Karpas-422 (cell line): ENCODE results near the gene IRAK4. TPM values are rescaled to one million over a fixed set of nuclear protein-coding genes. Genes with fewer than 3 reads are reported as not detected.
"Not testable (repeated sequence)": the region's sequence is repeated elsewhere in the genome, so short reads cannot be mapped to it uniquely, and the experiment has no call there.

ENCODE experiments used
- DNase-seq: peaks from one replicate; pipeline ENCODE4 v3.0.0-alpha.2; 2015
- H2AFZ ChIP-seq: fragments of 200-600 bp; sonication (generic); 2 replicates; pipeline ENCODE4 v1.6.1; 2014; ENCODE audit warnings: antibody characterized with exemption, low read length, mixed read lengths
- H3K27ac ChIP-seq: fragments of 200-600 bp; sonication (generic); 2 replicates; pipeline ENCODE4 v1.5.1; 2014; ENCODE audit warnings: mild to moderate bottlenecking, low read length, moderate library complexity
- H3K27me3 ChIP-seq: fragments of 200-600 bp; sonication (generic); 2 replicates; pipeline ENCODE4 v1.6.1; 2014; ENCODE audit warnings: low read length, mixed read lengths
- H3K36me3 ChIP-seq: fragments of 200-600 bp; sonication (generic); 2 replicates; pipeline ENCODE4 v1.6.1; 2014; ENCODE audit warnings: low read length, mixed read lengths; ENCODE audit not compliant: insufficient read depth
- H3K4me1 ChIP-seq: fragments of 200-600 bp; sonication (generic); 2 replicates; pipeline ENCODE4 v1.6.1; 2014; ENCODE audit warnings: mild to moderate bottlenecking, low read length, mixed read lengths
- H3K4me2 ChIP-seq: fragments of 200-600 bp; sonication (generic); 2 replicates; pipeline ENCODE4 v1.6.1; 2014; ENCODE audit warnings: low read length, low read depth, mild to moderate bottlenecking; ENCODE audit not compliant: poor library complexity, severe bottlenecking
- H3K4me3 ChIP-seq: fragments of 200-600 bp; sonication (generic); 2 replicates; pipeline ENCODE4 v1.5.1; 2014; ENCODE audit warnings: mild to moderate bottlenecking, antibody characterized with exemption, low read length, mixed read lengths
- H3K79me2 ChIP-seq: fragments of 200-600 bp; sonication (generic); 2 replicates; pipeline ENCODE4 v1.6.1; 2014; ENCODE audit warnings: mild to moderate bottlenecking, low read length, mixed read lengths
- H3K9ac ChIP-seq: fragments of 200-600 bp; sonication (generic); 2 replicates; pipeline ENCODE4 v1.6.0; 2014; ENCODE audit warnings: low read length
- H3K9me2 ChIP-seq: fragments of 200-600 bp; sonication (generic), shearing (Covaris generic); replicated peaks from 2 replicates; pipeline ENCODE4 v1.6.0; 2014; ENCODE audit warnings: mild to moderate bottlenecking, low read length, moderate library complexity; ENCODE audit not compliant: insufficient read depth
- H3K9me3 ChIP-seq: fragments of 300-700, 200-600 bp; sonication (generic); 2 replicates; pipeline ENCODE4 v1.6.1; 2014; ENCODE audit warnings: low read length, mixed read lengths
- H4K20me1 ChIP-seq: fragments of 200-600 bp; sonication (generic); 2 replicates; pipeline ENCODE4 v1.6.1; 2014; ENCODE audit warnings: mild to moderate bottlenecking, antibody characterized with exemption, low read length, low read depth; ENCODE audit not compliant: insufficient read depth
- total RNA-seq: library from RNA; depleted of rRNA; stranded (reverse); fragments of >200 nt; shearing (Covaris generic); gene quantifications from 2 replicates; pipeline ENCODE4 v1.2.3, GENCODE V29; 2014; ENCODE audit warnings: low replicate concordance

Gene IRAK4
- total RNA-seq, 1 experiment from 2014 or later: 53.6 TPM

- Histone ChIP-seq H3K27me3 (no peaks in the 10 kb centered on the region), H3K9me3 (no peaks in the 10 kb centered on the region), H3K4me3 (no peak overlapping the region), H3K4me2 (no peak overlapping the region), H3K27ac (no peak overlapping the region), H3K9ac (no peak overlapping the region), H3K36me3 (peaks cover 54% of the 10 kb centered on the region), H2AFZ (no peak overlapping the region), H4K20me1 (no peaks in the 10 kb centered on the region), H3K4me1 (peaks cover 7% of the 10 kb centered on the region), H3K9me2 (no peaks in the 10 kb centered on the region), H3K79me2 (no peaks in the 10 kb centered on the region)
- DNase-seq: no peak
These were observed 21.8 kb upstream of the IRAK4 start for GRCh38 chr12:43736927-43737440.

- Histone ChIP-seq H3K36me3 (peaks cover 55% of the 10 kb centered on the region), H3K4me2 (no peak overlapping the region), H3K4me3 (no peak overlapping the region), H3K27ac (no peak overlapping the region), H2AFZ (no peak overlapping the region), H3K9me3 (no peaks in the 10 kb centered on the region), H3K9me2 (no peaks in the 10 kb centered on the region), H3K4me1 (peaks cover 8% of the 10 kb centered on the region), H3K9ac (no peak overlapping the region), H4K20me1 (no peaks in the 10 kb centered on the region), H3K79me2 (no peaks in the 10 kb centered on the region), H3K27me3 (no peaks in the 10 kb centered on the region)
- no peak for DNase-seq
These were observed 21.1 kb upstream of the IRAK4 start for GRCh38 chr12:43737646-43738045.

DNA sequence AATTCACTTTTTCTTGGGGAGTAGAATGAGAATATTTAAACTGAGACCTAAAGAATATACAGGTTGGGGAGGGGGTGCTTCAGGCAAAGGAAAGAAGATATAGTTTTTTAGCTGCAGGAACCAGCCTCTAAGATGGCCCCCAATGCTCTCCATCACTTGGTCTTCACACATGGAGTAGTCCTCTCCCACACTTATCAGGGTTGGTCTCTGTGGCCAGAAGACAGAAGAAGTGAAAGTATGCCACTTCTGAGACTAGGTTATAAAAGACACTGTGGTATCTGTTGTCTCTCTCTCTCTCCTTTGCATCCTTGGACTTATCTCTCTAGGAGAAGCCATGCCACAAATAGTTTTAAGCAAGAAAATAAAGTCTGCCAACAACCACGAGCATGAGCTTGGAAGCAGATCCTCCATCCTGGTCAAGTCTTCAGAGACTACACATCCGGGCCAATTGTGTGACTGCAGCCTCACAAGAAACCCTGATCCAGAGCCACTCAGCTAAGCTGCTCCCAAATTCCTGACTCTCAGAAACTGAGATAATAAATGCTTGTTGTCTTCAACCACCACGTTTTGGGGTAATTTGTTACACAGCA, 18.1 kb upstream of the IRAK4 start:
- Histone ChIP-seq H3K27me3 (no peaks in the 10 kb centered on the region), H3K4me2 (no peak overlapping the region), H3K4me1 (peaks cover 8% of the 10 kb centered on the region), H3K4me3 (no peak overlapping the region), H3K9ac (no peak overlapping the region), H3K9me3 (no peaks in the 10 kb centered on the region), H3K27ac (no peak overlapping the region), H3K9me2 (no peaks in the 10 kb centered on the region), H4K20me1 (no peaks in the 10 kb centered on the region), H3K79me2 (no peaks in the 10 kb centered on the region; the same call in 1 of the 2 replicates), H3K36me3 (peaks cover 63% of the 10 kb centered on the region), H2AFZ (no peak overlapping the region)
- DNase-seq: no peak

DNA sequence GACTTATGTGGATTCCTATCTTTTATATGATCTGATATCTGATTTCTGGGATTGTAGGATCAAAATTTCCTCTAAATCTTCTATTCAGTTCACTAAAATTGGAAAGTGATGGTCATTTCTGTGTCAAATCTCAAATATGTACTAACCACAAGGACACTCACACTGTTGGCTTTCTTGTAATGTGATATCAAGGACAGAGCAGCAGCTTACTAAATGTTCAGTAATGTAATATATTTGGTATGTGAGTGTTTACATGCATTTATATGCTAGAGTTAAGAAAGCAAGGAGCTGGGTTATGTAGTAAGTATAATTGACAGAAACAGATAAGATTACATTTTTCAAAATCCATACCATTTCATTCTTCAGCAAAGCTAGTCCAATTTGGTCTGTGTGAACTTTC, 16.6 kb upstream of the IRAK4 start:
- DNase-seq: no peak
- no peaks in the 10 kb centered on the region for H3K9me3 ChIP-seq
- no peak overlapping the region for H3K4me2 ChIP-seq
- no peaks in the 10 kb centered on the region for H3K27me3 ChIP-seq
- H3K9ac ChIP-seq: no peak overlapping the region
- H3K4me3 ChIP-seq: no peak overlapping the region
- no peaks in the 10 kb centered on the region for H4K20me1 ChIP-seq
- peaks cover 54% of the 10 kb centered on the region for H3K36me3 ChIP-seq
- no peak overlapping the region for H2AFZ ChIP-seq
- peaks cover 8% of the 10 kb centered on the region for H3K4me1 ChIP-seq
- H3K79me2 ChIP-seq: no peaks in the 10 kb centered on the region; the same call in 1 of the 2 replicates
- H3K9me2 ChIP-seq: no peaks in the 10 kb centered on the region
- no peak overlapping the region for H3K27ac ChIP-seq

DNA sequence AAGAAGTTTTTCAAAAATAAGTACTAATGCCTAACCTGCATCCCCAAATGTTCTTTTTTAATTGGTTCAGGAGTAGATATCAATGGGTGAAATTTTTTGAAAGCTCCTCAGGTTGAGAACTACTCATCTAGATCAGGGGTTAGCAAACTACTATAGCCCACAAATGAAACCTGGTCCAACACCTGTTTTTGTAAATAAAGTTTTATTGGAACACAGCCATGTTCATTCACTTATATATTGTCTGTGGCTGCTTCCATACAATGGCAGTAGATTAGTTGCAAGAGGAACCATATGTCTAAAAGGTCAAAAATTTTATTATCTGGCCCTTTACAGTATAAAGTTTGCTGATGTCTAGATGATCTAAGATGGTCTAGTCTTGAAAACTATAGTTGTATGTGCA, 13.9 kb upstream of the IRAK4 start:
- H3K27me3 ChIP-seq: no peaks in the 10 kb centered on the region
- peaks cover 40% of the 10 kb centered on the region for H3K36me3 ChIP-seq
- DNase-seq: no peak
- H3K4me3 ChIP-seq: no peak overlapping the region
- no peak overlapping the region for H3K27ac ChIP-seq
- no peaks in the 10 kb centered on the region for H4K20me1 ChIP-seq
- peaks cover 16% of the 10 kb centered on the region for H3K79me2 ChIP-seq
- no peak overlapping the region for H3K4me2 ChIP-seq
- no peak overlapping the region for H3K9ac ChIP-seq
- H3K9me3 ChIP-seq: no peaks in the 10 kb centered on the region
- H3K9me2 ChIP-seq: no peaks in the 10 kb centered on the region
- peaks cover 8% of the 10 kb centered on the region for H3K4me1 ChIP-seq
- H2AFZ ChIP-seq: no peak overlapping the region

GRCh38 chr12:43749016-43749415, 9.7 kb upstream of the IRAK4 start:
- Histone ChIP-seq H3K9me3 (0 out of 2 replicates have a peak, but pooled peaks cover 4% of the 10 kb centered on the region), H3K9ac (no peak overlapping the region), H3K36me3 (peaks cover 39% of the 10 kb centered on the region), H3K79me2 (peaks cover 42% of the 10 kb centered on the region), H3K9me2 (no peaks in the 10 kb centered on the region), H3K4me2 (no peak overlapping the region), H3K4me3 (no peak overlapping the region), H4K20me1 (no peaks in the 10 kb centered on the region), H3K4me1 (peaks cover 6% of the 10 kb centered on the region; the same call in 1 of the 2 replicates), H3K27me3 (no peaks in the 10 kb centered on the region), H2AFZ (no peak overlapping the region), H3K27ac (no peak overlapping the region)
- DNase-seq: no peak

- no peaks in the 10 kb centered on the region for H3K27me3 ChIP-seq
- peaks cover 38% of the 10 kb centered on the region for H3K36me3 ChIP-seq
- peaks cover 10% of the 10 kb centered on the region; the same call in 1 of the 2 replicates for H3K4me1 ChIP-seq
- peaks cover 59% of the 10 kb centered on the region for H3K79me2 ChIP-seq
- H3K4me2 ChIP-seq: no peak overlapping the region
- no peak overlapping the region for H3K4me3 ChIP-seq
- H3K9me3 ChIP-seq: 0 out of 2 replicates have a peak, but pooled peaks cover 4% of the 10 kb centered on the region
- H4K20me1 ChIP-seq: no peaks in the 10 kb centered on the region
- H3K9ac ChIP-seq: no peak overlapping the region
- H3K9me2 ChIP-seq: no peaks in the 10 kb centered on the region
- H3K27ac ChIP-seq: no peak overlapping the region
- no peak overlapping the region for H2AFZ ChIP-seq
- no peak for DNase-seq
These were observed 7.9 kb upstream of the IRAK4 start for GRCh38 chr12:43750814-43751213.

DNA sequence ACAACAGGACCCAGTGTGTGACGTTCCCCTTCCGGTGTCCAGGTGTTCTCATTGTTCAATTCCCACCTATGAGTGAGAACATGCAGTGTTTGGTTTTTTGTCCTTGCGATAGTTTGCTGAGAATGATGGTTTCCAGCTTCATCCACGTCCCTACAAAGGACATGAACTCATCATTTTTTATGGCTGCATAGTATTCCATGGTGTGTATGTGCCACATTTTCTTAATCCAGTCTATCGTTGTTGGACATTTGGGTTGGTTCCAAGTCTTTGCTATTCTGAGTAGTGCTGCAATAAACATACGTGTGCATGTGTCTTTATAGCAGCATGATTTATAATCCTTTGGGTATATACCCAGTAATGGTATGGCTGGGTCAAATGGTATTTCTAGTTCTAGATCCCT, 7.4 kb upstream of the IRAK4 start:
- not testable (repeated sequence) for H3K27me3 ChIP-seq, DNase-seq, H3K9me3 ChIP-seq, H3K27ac ChIP-seq, H3K9ac ChIP-seq, H3K4me3 ChIP-seq, H3K4me2 ChIP-seq, H2AFZ ChIP-seq, H4K20me1 ChIP-seq, H3K9me2 ChIP-seq
- Histone ChIP-seq H3K36me3 (peaks cover 36% of the 10 kb centered on the region), H3K79me2 (peaks cover 65% of the 10 kb centered on the region), H3K4me1 (peaks cover 13% of the 10 kb centered on the region)
